GM12878 (cell line): ENCODE data around the gene NCLN. TPM values are rescaled to one million over a fixed set of nuclear protein-coding genes. Genes with fewer than 3 reads are reported as not detected.

Source experiments
- ATF2 ChIP-seq: IDR thresholded peaks from 2 replicates; pipeline ENCODE4 v1.6.1; 2012; ENCODE audit warnings: low read length, inconsistent platforms
- BACH1 ChIP-seq: fragments of 450-650 bp; IDR thresholded peaks from 2 replicates; pipeline ENCODE4 v1.6.1; 2017; ENCODE audit warnings: mild to moderate bottlenecking, borderline replicate concordance
- BCL11A ChIP-seq: IDR thresholded peaks from 2 replicates; pipeline ENCODE4 v1.6.1; 2011; ENCODE audit warnings: low read depth, low read length
- BCL3 ChIP-seq: IDR thresholded peaks from 2 replicates; pipeline ENCODE4 v1.6.1; 2011; ENCODE audit warnings: borderline replicate concordance, low read depth, mild to moderate bottlenecking, moderate library complexity, low read length; ENCODE audit not compliant: insufficient read depth, poor library complexity, severe bottlenecking
- CBFB ChIP-seq: IDR thresholded peaks from 2 replicates; pipeline ENCODE4 v1.6.1; 2016; ENCODE audit warnings: antibody characterized with exemption, low read depth
- CEBPZ ChIP-seq: fragments of 150-350 bp; IDR thresholded peaks from 2 replicates; pipeline ENCODE4 v1.6.1; 2016; ENCODE audit warnings: low read depth, low read length
- CHD1 ChIP-seq: IDR thresholded peaks from 2 replicates; pipeline ENCODE4 v1.6.1; 2012; ENCODE audit warnings: low read depth, low read length, improper control_type of control experiment
- CREM ChIP-seq: IDR thresholded peaks from 2 replicates; pipeline ENCODE4 v1.6.1; 2014; ENCODE audit warnings: antibody characterized with exemption, low read depth
- ETV6 ChIP-seq, 2 experiments: fragments of 450-650 bp in 1 of 2; IDR thresholded peaks in 1 of 2; conservative IDR thresholded peaks in 1 of 2; 2 replicates each; pipeline ENCODE4 v1.6.1; 2014; ENCODE audit warnings: antibody characterized with exemption in 1 of 2, borderline replicate concordance in 1 of 2, low read depth in 1 of 2, mild to moderate bottlenecking in 1 of 2, moderate library complexity in 1 of 2
- FOS ChIP-seq: IDR thresholded peaks from 3 replicates; pipeline ENCODE4 v1.6.1; 2011; ENCODE audit warnings: borderline replicate concordance; ENCODE audit not compliant: insufficient read length; ENCODE audit errors: extremely low read depth
- FOXK2 ChIP-seq: fragments of 450-650 bp; IDR thresholded peaks from 2 replicates; pipeline ENCODE4 v1.6.1; 2017; ENCODE audit warnings: mild to moderate bottlenecking, moderate library complexity
- FOXM1 ChIP-seq: IDR thresholded peaks from 2 replicates; pipeline ENCODE4 v1.6.1; 2012; ENCODE audit warnings: low read depth, mild to moderate bottlenecking, inconsistent platforms, low read length, moderate library complexity
- HCFC1 ChIP-seq: fragments of 150-350 bp; IDR thresholded peaks from 2 replicates; pipeline ENCODE4 v1.6.1; 2014; ENCODE audit warnings: low read length
- IKZF1 ChIP-seq: fragments of 450-650 bp; conservative IDR thresholded peaks from 2 replicates; pipeline ENCODE4 v1.6.1; 2017; ENCODE audit warnings: antibody characterized with exemption, mild to moderate bottlenecking
- IRF4 ChIP-seq: IDR thresholded peaks from 2 replicates; pipeline ENCODE4 v1.6.1; 2011; ENCODE audit warnings: low read depth, low read length
- JUNB ChIP-seq: IDR thresholded peaks from 2 replicates; pipeline ENCODE4 v1.6.1; 2016; ENCODE audit warnings: antibody characterized with exemption, mild to moderate bottlenecking
- JUND ChIP-seq: IDR thresholded peaks from 2 replicates; pipeline ENCODE4 v1.6.1; 2012; ENCODE audit warnings: low read depth, mild to moderate bottlenecking, low read length, improper control_type of control experiment, moderate library complexity
- KLF5 ChIP-seq: fragments of 450-650 bp; IDR thresholded peaks from 2 replicates; pipeline ENCODE4 v1.6.1; 2014; ENCODE audit warnings: mild to moderate bottlenecking; ENCODE audit not compliant: partially characterized antibody
- MTA2 ChIP-seq: fragments of 450-650 bp; IDR thresholded peaks from 2 replicates; pipeline ENCODE4 v1.6.1; 2016; ENCODE audit warnings: low read depth, mild to moderate bottlenecking, moderate library complexity
- NFXL1 ChIP-seq: fragments of 450-650 bp; IDR thresholded peaks from 2 replicates; pipeline ENCODE4 v1.6.1; 2017; ENCODE audit warnings: antibody characterized with exemption, mild to moderate bottlenecking, borderline replicate concordance
- PML ChIP-seq: IDR thresholded peaks from 2 replicates; pipeline ENCODE4 v1.6.1; 2012; ENCODE audit warnings: low read length, inconsistent platforms
- POLR2AphosphoS5 ChIP-seq: IDR thresholded peaks from 2 replicates; pipeline ENCODE4 v1.6.1; 2011; ENCODE audit warnings: mild to moderate bottlenecking, low read length, inconsistent platforms
- SREBF2 ChIP-seq: IDR thresholded peaks from 2 replicates; pipeline ENCODE4 v1.6.1; 2012; ENCODE audit warnings: mild to moderate bottlenecking, low read length
- SUZ12 ChIP-seq: fragments of 200-600 bp; sonication (generic); IDR thresholded peaks from one replicate; pipeline ENCODE4 v1.6.1; 2018; ENCODE audit warnings: antibody characterized with exemption, mild to moderate bottlenecking; ENCODE audit not compliant: unreplicated experiment
- TCF7 ChIP-seq: IDR thresholded peaks from 2 replicates; pipeline ENCODE4 v1.6.1; 2014; ENCODE audit warnings: antibody characterized with exemption, borderline replicate concordance
- ZNF217 ChIP-seq: fragments of 450-650 bp; IDR thresholded peaks from 2 replicates; pipeline ENCODE4 v1.6.1; 2017; ENCODE audit warnings: antibody characterized with exemption, mild to moderate bottlenecking
- ZNF274 ChIP-seq: IDR thresholded peaks from one replicate; pipeline ENCODE4 v1.8.0; 2011; ENCODE audit not compliant: insufficient read length, insufficient read depth
- polyA plus RNA-seq, 11 experiments: library from polyadenylated mRNA; depleted of rRNA in 4 of 11; unstranded in 6 of 11; stranded (reverse) in 5 of 11; fragments of >200 nt; fragmentation: Nextera tagmentation in 4 of 11; fragmentation: Illumina TruSeq in 1 of 11; extraction: Ambion mirVana in 4 of 11; extraction: Trizol in 1 of 11; gene quantifications; 1 replicate in 1 of 11; 2 replicates in 10 of 11; pipeline versions ENCODE4 v1.2.1 to v1.2.3, GENCODE V29; 2011 to 2016; ENCODE audit warnings: inconsistent platforms in 2 of 11, missing spikeins in 2 of 11, low read depth in 1 of 11
- total RNA-seq, 4 experiments: library from RNA; depleted of rRNA in 3 of 4; stranded (reverse); fragments of >200 nt in 3 of 4; fragmentation: Illumina TruSeq in 1 of 4; extraction: Trizol in 1 of 4; gene quantifications; 2 replicates each; pipeline versions ENCODE4 v1.2.1 to v1.2.3, GENCODE V29; 2013 to 2021

Gene NCLN
- total and polyA plus RNA-seq, 10 of the 15 experiments (the other 5 are each of a cell fraction or from before 2014, with no cell fraction given), result 2.2 to 79.1 (median 36.0) TPM

- TF ChIP-seq ATF2 (no peak; the same call in 1 of the 2 replicates), CREM (peak; percentile 93), ETV6 (conservative IDR thresholded peaks at IDR 0.05 in 1 of 2, IDR thresholded peaks at IDR 0.05 in 1 of 2; ENCODE audit: borderline replicate concordance in 1 of 2, low read depth in 1 of 2) (peak in 1 of 2 experiments; percentile 71; a peak in 1 of 4 replicates), HCFC1 (no peak), IKZF1 (peak; percentile 96), IRF4 (peak; percentile 70; the same call in 1 of the 2 replicates), CHD1 (peak; percentile 80; the same call in 1 of the 2 replicates), KLF5 (no peak), FOS (no peak), JUND (no peak), ZNF274 (no peak), BACH1 (0 out of 2 replicates have a peak, but pooled peaks have one; percentile 50), PML (peak; percentile 56; the same call in 1 of the 2 replicates), BCL3 (peak; percentile 91), POLR2AphosphoS5 (peak; percentile 85), NFXL1 (no peak), JUNB (no peak; the same call in 1 of the 2 replicates), CBFB (no peak), TCF7 (no peak), BCL11A (peak; percentile 79), MTA2 (peak; percentile 46; the same call in 1 of the 2 replicates), FOXM1 (peak; percentile 87), SUZ12 (no peak), CEBPZ (no peak), FOXK2 (no peak), ZNF217 (peak; percentile 73; the same call in 1 of the 2 replicates), SREBF2 (no peak)
Observed at GRCh38 chr19:3154957-3155736, 30.6 kb upstream of the NCLN start (continued).
